CD4-positive, alpha-beta T cell treated with Interleukin-15 for 4 hours (primary cell): ENCODE data around the gene SRRM5.
"Not testable (repeated sequence)": the region's sequence is repeated elsewhere in the genome, so short reads cannot be mapped to it uniquely, and the experiment has no call there.

Experiments used
- DNase-seq: peaks from one replicate; pipeline ENCODE4 v3.0.0-alpha.2; 2020; ENCODE audit warnings: low spot score

Gene SRRM5

GRCh38 chr19:43618921-43619261, 7.0 kb downstream of the SRRM5 start:
- peak; percentile 27 for DNase-seq

GRCh38 chr19:43619262-43620060, 7.6 kb downstream of the SRRM5 start, which contains the start of gene ZNF428:
ZNF428 (minus strand) TSS chr19:43619629; CDS start chr19:43614304, 5,325 bp downstream.
- peak; percentile 87 for DNase-seq

- no peak for DNase-seq
These were observed 8.4 kb downstream of the SRRM5 start for GRCh38 chr19:43620061-43621001.

DNA sequence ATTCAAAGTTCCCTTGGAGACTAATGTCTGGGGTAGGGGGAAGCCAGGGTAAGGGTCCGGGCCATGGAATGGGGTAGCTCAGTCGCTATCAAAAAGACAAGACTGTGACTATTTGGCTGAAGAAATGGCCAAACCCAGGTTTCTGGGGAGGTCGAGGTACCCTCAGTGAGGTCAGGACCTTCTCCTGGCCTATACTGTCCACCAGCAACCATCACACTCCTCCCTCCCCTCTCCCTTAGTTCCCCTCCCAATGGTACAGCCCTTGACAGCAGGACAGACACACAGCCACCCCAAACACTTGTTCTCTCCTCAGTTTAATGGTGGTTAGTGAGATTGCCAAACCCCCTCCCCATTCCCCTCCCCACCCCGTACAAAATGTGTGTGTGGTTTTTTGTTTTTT, 10.2 kb downstream of the SRRM5 start:
- DNase-seq, result no peak

- no peak for DNase-seq
These were observed 11.1 kb downstream of the SRRM5 start for GRCh38 chr19:43622956-43623355.

- DNase-seq, result no peak
These were observed 12.2 kb downstream of the SRRM5 start for GRCh38 chr19:43623889-43624670.

DNA sequence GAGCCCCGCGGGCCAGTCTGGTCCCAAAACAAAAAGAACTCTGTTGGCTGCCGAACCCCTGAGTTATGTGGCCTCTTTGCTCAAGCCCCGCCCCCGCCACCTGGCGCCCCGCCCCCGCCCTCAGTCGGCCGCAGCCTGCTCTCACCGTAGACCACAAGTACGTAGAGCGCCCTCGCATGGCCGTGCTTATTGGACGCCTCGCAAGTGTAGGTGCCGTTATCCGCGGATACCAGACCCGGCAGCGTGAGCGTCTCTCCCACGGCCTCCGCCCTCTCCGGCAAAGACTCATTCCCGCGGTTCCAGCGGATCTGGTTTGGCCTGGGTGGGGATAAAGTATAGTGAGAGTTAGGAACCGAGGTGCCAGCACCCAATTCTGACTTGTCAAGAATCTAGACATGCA, 13.0 kb downstream of the SRRM5 start:
- peak; percentile 84 for DNase-seq

GRCh38 chr19:43625918-43626579, 14.2 kb downstream of the SRRM5 start:
- DNase-seq, result no peak

GRCh38 chr19:43626838-43627237, 14.9 kb downstream of the SRRM5 start:
- DNase-seq, result no peak

- DNase-seq, result no peak
These were observed 16.9 kb downstream of the SRRM5 start for GRCh38 chr19:43628646-43629326.

DNA sequence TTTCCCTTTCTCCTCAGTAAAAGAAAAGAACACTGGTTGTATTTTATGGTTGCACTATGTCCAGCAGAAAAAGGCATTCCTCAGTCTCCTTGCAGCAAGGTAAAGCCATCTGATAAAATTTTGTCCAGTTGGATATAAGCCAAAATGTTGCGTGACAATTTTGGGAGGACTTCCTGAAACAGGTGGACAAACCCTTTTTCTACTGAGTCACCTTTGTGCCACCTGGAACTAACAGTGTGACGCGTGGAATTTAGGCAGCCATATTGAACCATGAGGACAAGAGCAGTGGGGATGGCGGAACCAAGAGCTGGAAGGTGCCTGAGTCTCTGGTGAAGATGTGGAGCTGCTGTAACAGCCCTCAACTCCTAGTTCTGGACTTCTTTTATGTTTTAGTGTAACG, 19.6 kb downstream of the SRRM5 start:
- DNase-seq, result no peak

GRCh38 chr19:43633520-43633919, 21.6 kb downstream of the SRRM5 start:
- no peak for DNase-seq

GRCh38 chr19:43634068-43634467, 22.2 kb downstream of the SRRM5 start:
- DNase-seq, result no peak

DNA sequence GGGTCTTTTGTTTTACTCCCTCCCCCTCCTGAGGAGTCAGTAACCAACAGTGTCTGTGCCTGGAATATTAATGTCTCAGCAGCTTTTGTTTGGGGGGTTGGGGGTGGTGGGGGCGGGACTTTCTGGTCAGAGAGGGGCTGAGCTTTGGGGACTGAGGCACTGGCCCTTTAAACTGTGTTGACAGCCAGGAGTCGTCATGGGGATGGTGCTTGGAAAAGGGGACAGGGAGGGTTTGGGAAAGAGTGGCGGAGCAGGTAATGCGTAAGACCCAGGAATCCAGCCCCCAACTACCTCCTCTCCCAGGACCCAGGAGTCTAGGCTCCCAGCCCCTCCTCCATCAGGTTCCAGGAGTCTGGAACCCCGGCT, 22.6 kb downstream of the SRRM5 start:
- DNase-seq, result no peak

DNA sequence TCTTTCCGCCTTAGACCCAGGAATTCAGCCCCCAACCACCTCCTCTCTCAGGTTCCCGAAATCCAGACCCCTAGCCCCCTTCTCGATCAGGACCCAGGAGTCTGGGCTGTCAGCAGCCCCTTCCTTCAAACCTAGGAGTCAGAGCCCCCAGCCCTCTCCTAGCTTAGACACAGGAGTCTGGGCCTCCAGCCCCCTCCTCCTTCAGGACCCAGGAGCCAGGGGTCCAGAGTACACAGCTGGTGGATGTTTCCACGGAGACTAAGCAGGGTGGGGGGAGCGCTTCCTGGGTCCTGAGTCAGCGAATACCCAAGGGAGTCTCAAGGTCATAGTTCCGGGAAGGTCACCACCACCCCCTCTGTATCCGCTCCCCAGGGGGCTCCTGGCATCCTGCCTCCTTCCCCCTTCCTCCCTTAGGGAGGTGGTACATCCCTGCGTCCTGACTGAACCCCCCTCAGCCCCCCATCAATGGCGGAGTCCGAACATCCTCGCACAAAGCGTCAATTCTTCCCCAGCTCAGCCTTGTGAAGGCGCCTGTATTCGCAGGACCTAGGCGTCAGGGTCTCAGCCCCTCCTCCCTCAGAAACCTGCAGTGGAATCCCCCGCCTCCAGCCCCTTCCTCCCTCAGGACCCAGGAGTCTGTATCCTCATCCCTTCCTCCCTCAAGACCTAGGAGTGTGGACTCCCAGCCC, 23.1 kb downstream of the SRRM5 start:
- no peak for DNase-seq

DNA sequence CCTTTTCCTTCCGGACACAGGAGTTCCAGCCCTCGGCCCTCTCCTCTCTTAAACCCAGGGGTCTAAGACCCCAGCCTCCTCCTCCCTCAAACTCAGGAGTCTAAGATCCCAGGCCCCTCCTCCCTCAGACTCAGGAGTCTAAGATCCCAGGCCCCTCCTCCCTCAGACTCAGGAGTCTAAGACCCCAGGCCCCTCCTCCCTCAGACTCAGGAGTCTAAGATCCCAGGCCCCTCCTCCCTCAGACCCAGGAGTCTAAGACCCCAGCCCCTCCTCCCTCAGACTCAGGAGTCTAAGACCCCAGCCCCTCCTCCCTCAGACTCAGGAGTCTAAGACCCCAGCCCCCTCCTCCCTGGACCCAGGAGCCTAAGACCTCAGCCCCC, 23.7 kb downstream of the SRRM5 start:
- DNase-seq, result not testable (repeated sequence)

DNA sequence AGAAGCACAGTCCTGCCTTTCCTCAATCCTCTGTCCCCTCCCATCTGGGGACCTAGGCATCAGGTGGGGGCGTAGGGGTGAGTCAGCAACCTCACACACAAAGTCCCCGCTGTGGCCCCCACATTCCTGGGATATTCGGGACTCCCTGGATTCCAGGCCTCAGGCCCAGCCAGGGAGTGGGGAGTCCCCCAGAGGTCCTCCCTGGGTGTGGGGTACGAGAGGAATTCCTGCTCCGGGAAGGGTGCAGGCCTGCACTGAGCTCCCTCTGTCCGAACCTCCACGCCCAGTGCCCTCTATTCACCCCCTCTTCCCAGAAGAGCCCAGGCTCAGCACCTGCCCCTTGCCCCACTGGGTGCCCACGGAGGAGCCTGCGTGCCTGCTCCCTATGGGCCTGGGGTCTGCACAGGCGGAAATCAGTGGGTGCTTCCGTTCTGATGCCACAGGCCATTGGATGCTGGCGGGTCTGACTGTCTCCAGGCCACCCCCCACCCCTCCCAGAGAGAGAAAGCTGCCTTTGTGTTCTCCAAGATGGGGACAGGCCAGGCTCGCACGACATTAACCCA, 24.3 kb downstream of the SRRM5 start:
- no peak for DNase-seq

DNA sequence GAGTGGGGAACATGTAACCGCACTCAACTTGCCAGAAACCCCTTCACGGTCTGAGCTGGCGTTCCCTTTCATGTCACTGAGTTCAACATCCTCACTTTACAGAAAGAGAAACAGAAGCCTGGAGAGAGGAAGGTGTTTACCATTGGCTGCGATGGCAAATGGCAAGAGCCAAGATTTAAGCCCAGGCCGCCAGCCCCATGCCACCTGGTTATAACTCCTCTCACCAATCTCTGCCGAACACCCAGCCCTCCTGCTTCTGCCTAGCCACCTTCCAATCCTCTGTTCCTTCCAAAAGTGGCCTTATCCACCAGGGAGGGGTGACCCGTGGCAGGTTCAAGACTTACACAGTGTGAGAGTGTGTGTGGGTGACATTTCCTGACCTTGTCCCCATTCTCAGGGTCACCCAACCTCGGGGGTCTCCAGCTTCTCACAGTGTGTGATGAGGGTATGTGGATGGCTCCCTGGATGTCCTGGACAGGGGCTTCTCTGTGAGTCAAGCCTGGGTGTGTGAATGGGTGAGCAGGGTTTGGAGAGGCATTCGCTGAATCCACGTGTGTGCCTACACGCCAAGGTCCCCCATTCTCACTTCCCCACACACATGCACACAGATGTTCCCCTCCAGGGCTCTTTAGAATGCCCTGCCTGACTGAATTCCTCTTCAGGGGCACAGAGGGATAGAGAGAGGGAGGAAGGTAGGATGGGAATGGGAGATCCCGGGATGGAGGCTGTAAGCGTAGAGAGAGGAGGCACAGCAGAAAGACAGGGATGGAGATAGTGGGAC, 26.5 kb downstream of the SRRM5 start:
- DNase-seq, result no peak

DNA sequence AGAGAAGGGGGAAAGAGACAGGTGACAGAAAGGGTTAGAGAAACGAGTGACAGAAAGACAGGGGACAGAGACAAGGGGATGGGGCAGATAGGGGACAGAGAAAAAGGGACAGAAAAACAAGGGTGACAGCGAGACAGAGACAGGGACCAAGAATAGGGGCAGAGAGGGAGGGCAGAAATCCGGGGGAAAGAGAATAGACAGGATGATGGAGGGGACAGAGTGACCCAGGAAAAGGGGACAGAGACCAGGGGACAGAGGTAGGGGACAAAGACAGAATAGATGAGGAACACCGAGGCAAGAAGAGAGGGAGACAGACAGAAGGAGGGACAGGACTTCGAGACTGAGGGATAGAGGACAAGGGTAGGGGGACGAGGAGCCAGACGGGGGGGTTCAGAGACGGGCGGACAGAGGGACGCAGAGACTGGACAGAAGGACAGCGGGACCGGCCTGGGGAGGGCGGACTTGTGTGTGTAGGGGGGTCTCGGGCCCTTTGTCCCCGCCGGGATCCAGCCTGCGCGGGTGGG, 27.2 kb downstream of the SRRM5 start:
- DNase-seq, result no peak
